Ishikawa (cell line): Measurements from ENCODE around the gene MAST2.

Experiments
- CEBPB ChIP-seq: IDR thresholded peaks from 2 replicates; pipeline ENCODE4 v1.6.1; 2012
- CREB1 ChIP-seq: IDR thresholded peaks from 2 replicates; pipeline ENCODE4 v1.6.1; 2012; ENCODE audit warnings: low read depth
- EGR1 ChIP-seq: IDR thresholded peaks from 2 replicates; pipeline ENCODE4 v1.6.1; 2012
- EP300 ChIP-seq: IDR thresholded peaks from 2 replicates; pipeline ENCODE4 v1.6.1; 2012; ENCODE audit warnings: borderline replicate concordance
- FOXM1 ChIP-seq: IDR thresholded peaks from 2 replicates; pipeline ENCODE4 v1.6.1; 2012; ENCODE audit warnings: low read depth, borderline replicate concordance
- MAX ChIP-seq: IDR thresholded peaks from 2 replicates; pipeline ENCODE4 v1.6.1; 2012
- NFIC ChIP-seq: IDR thresholded peaks from 2 replicates; pipeline ENCODE4 v1.6.1; 2012
- RAD21 ChIP-seq: IDR thresholded peaks from 2 replicates; pipeline ENCODE4 v1.6.1; 2012; ENCODE audit warnings: low read depth
- REST ChIP-seq: IDR thresholded peaks from 2 replicates; pipeline ENCODE4 v1.6.1; 2012; ENCODE audit warnings: low read depth, mild to moderate bottlenecking
- TAF1 ChIP-seq: IDR thresholded peaks from 2 replicates; pipeline ENCODE4 v1.6.1; 2012; ENCODE audit warnings: low read depth, mild to moderate bottlenecking
- TCF12 ChIP-seq: IDR thresholded peaks from 2 replicates; pipeline ENCODE4 v1.6.1; 2012; ENCODE audit warnings: low read depth
- TEAD4 ChIP-seq: IDR thresholded peaks from 2 replicates; pipeline ENCODE4 v1.6.1; 2012
- USF1 ChIP-seq: IDR thresholded peaks from 2 replicates; pipeline ENCODE4 v1.6.1; 2012
- YY1 ChIP-seq: IDR thresholded peaks from 2 replicates; pipeline ENCODE4 v1.6.1; 2012; ENCODE audit warnings: low read depth
- ZBTB7A ChIP-seq: IDR thresholded peaks from 2 replicates; pipeline ENCODE4 v1.6.1; 2012; ENCODE audit warnings: low read depth

The MAST2 gene

GRCh38 chr1:46072975-46073374 lies 269.6 kb downstream of the MAST2 start:
- TF ChIP-seq TEAD4 (no peak), TAF1 (no peak), CEBPB (no peak), EP300 (no peak), RAD21 (no peak), EGR1 (no peak), REST (no peak), MAX (no peak), ZBTB7A (no peak), FOXM1 (no peak), YY1 (no peak), TCF12 (no peak), USF1 (no peak), CREB1 (no peak), NFIC (no peak)

- TF ChIP-seq ZBTB7A: no peak
- no peak for TF ChIP-seq TCF12
- no peak for TF ChIP-seq NFIC
- no peak for TF ChIP-seq USF1
- no peak for TF ChIP-seq CEBPB
- TF ChIP-seq EP300: no peak
- TF ChIP-seq TEAD4: no peak
- TF ChIP-seq TAF1: no peak
- no peak for TF ChIP-seq RAD21
- no peak for TF ChIP-seq REST
- no peak for TF ChIP-seq CREB1
- no peak for TF ChIP-seq YY1
- no peak for TF ChIP-seq FOXM1
- TF ChIP-seq MAX: no peak
- no peak for TF ChIP-seq EGR1
Observed at GRCh38 chr1:46076343-46076742, 272.9 kb downstream of the MAST2 start.

GRCh38 chr1:46077644-46078043 lies 274.2 kb downstream of the MAST2 start:
- TF ChIP-seq TCF12 (no peak), RAD21 (no peak), CEBPB (peak; percentile 81), MAX (no peak), USF1 (no peak), EGR1 (no peak), TEAD4 (no peak)

GRCh38 chr1:46080257-46080656 lies 276.8 kb downstream of the MAST2 start:
- TF ChIP-seq TEAD4 (no peak), CEBPB (no peak), MAX (no peak), REST (no peak)
